Ovary (tissue), 10 donors: ENCODE data around the gene RPL22L1. TPM values are rescaled to one million over a fixed set of nuclear protein-coding genes. Genes with fewer than 3 reads are reported as not detected.

Experiments
- DNase-seq, 5 donors: peaks; one replicate each; pipeline ENCODE4 v3.0.0-alpha.2; 2019 to 2020
- H3K27ac ChIP-seq, 2 donors: fragments of 200-600 bp; one replicate each; pipeline versions ENCODE4 v1.5.1 to v1.8.0; 2019 to 2022
- H3K27me3 ChIP-seq: fragments of 200-600 bp; one replicate; pipeline ENCODE4 v1.8.0; 2022
- H3K36me3 ChIP-seq: fragments of 200-600 bp; sonication (generic); one replicate; pipeline ENCODE4 v1.5.1; 2019
- H3K4me1 ChIP-seq: one replicate; pipeline ENCODE4 v1.8.1; 2013; ENCODE audit warnings: mild to moderate bottlenecking, moderate library complexity; ENCODE audit not compliant: insufficient read depth
- H3K4me3 ChIP-seq: fragments of 200-600 bp; sonication (generic); one replicate; pipeline ENCODE4 v1.5.1; 2017
- H3K9me3 ChIP-seq, 2 donors: fragments of 200-600 bp in 1 of 2; sonication (generic) in 1 of 2; one replicate each; pipeline versions ENCODE4 v1.5.1 to v1.8.1; 2013 to 2019; ENCODE audit warnings: mild to moderate bottlenecking in 1 of 2, moderate library complexity in 1 of 2
- CTCF ChIP-seq, 3 donors: fragments of 450-650 bp in 2 of 3; fragments of 200-600 bp in 1 of 3; IDR thresholded peaks; one replicate each; pipeline versions ENCODE4 v1.5.1 to v1.8.0; 2016 to 2022; ENCODE audit warnings: antibody characterized with exemption in 3 of 3, mild to moderate bottlenecking in 1 of 3
- EP300 ChIP-seq: sonication (generic); formaldehyde crosslinking; IDR thresholded peaks from one replicate; pipeline ENCODE4 v1.6.1; 2017; ENCODE audit warnings: antibody characterized with exemption
- POLR2A ChIP-seq: fragments of 450-650 bp; IDR thresholded peaks from one replicate; pipeline ENCODE4 v1.6.1; 2017; ENCODE audit warnings: antibody characterized with exemption, mild to moderate bottlenecking, moderate library complexity
- WGBS, 3 donors: extraction: QIAGEN DNeasy Blood & Tissue Kit in 1 of 3; methylation state at CpG; one replicate each; pipeline versions ENCODE4 v1.1.5 to v1.1.7; 2013 to 2017; 5-methylcytosine and 5-hydroxymethylcytosine counted together
- intact Hi-C, 4 donors: fragments of 100-400 bp; cut with DNase I; formaldehyde crosslinking; loops; one replicate each; pipeline versions ENCODE4 v1.11.0 to v1.15.1; 2022 to 2023
- long read RNA-seq, 3 donors: library from polyadenylated mRNA in 2 of 3; unstranded in 2 of 3; transcript quantifications; one replicate each; pipeline ENCODE4 v2.0.0 and lab custom pipeline, GENCODE V29; 2021 to 2026
- polyA plus RNA-seq, 2 donors: library from polyadenylated mRNA; stranded (reverse); fragments of 200-250 nt in 1 of 2; fragments of 350-450 nt in 1 of 2; fragmentation: Illumina TruSeq in 1 of 2; extraction: RNeasy Lipid Tissue Mini Kit (QIAGEN cat#74804) in 1 of 2; gene quantifications; one replicate each; pipeline ENCODE4 v1.2.3, GENCODE V29; 2013 to 2014
- total RNA-seq, 7 donors: library from RNA; depleted of rRNA in 2 of 7; stranded (reverse); fragments of >200 nt in 2 of 7; fragmentation: NEBNext Ultra II Directional in 3 of 7; extraction: Animal tissue kit (Norgen Biotek cat#: 25700) in 3 of 7; gene quantifications; one replicate each; pipeline versions ENCODE4 v1.1.0 to v1.2.4, GENCODE V29; 2016 to 2023
- donor health status: DM: no; HTN: no; CAD: no; lungs with moderate emphysema.
- donor health status: DM: no; HTN: no; CAD: no.
- donor health status: Bipolar disorder and iron deficiency.
- donor health status: DM: yes; HTN: yes; CAD: no.
- donor health status: DM: no; HTN: no; CAD: no.
- donor health status: DM: yes; HTN: yes; CAD: no.

The RPL22L1 gene
- 100 to 1,000 TPM in 2 of 7 donors, 10 to 100 TPM in 5; 41.7 to 171 (median 68.4) TPM for total RNA-seq
- polyA plus RNA-seq, result 100 to 1,000 TPM in 1 of 2 donors, 10 to 100 TPM in 1; 41.7 to 105 TPM
- long read RNA-seq, donor 1, transcript RPL22L1-204 (4 exons, 581 nt), result major isoform, 5 of 9 reads
- long read RNA-seq, donor 1, partial matches to known transcripts, result 0 of 9 reads
- long read RNA-seq, donor 1, other reads (novel, unspliced or antisense), result 0 of 9 reads
- long read RNA-seq, donor 2, transcript RPL22L1-201 (4 exons, 2,190 nt), result major isoform, 29 of 50 reads
- long read RNA-seq, donor 2, transcript RPL22L1-204 (4 exons, 581 nt), result minor isoform, 6 of 50 reads
- long read RNA-seq, donor 2, transcript RPL22L1-202 (4 exons, 506 nt), result minor isoform, 9 of 50 reads
- long read RNA-seq, donor 2, partial matches to known transcripts, result 0 of 50 reads
- long read RNA-seq, donor 2, other reads (novel, unspliced or antisense), result 0 of 50 reads
- long read RNA-seq, donor 3, transcript RPL22L1-201 (4 exons, 2,190 nt), result major isoform, 12 of 48 reads
- long read RNA-seq, donor 3, transcript RPL22L1-202 (4 exons, 506 nt), result minor isoform, 5 of 48 reads
- long read RNA-seq, donor 3, partial matches to known transcripts, result 0 of 48 reads
- long read RNA-seq, donor 3, other reads (novel, unspliced or antisense), result 24 of 48 reads

GRCh38 chr3:170869645-170870593, at the start of gene RPL22L1:
TSS of gene RPL22L1 (minus strand) at chr3:170870195. CDS start at chr3:170870167, 28 bp downstream.
- H3K36me3 ChIP-seq, result no peaks in the 10 kb centered on the region
- no peaks in the 10 kb centered on the region for H3K9me3 ChIP-seq
- H3K27me3 ChIP-seq, result no peaks in the 10 kb centered on the region
- TF ChIP-seq EP300, result no peak
- peak in 2 of 3 donors; percentile 29 to 33 for TF ChIP-seq CTCF (IDR thresholded peaks at IDR 0.05)
- peak; percentile 84 for TF ChIP-seq POLR2A
- H3K27ac ChIP-seq, result peak within 1 kb of the TSS; percentile 33 to 82
- DNase-seq, result peak; percentile 92 to 95 (median 93)
- H3K4me3 ChIP-seq, result peak within 1 kb of the TSS; percentile 82
- peaks cover 4% of the 10 kb centered on the region for H3K4me1 ChIP-seq
- WGBS, 3 donors, result 0% methylated on average over 59 of the region's 59 CpGs
- intact Hi-C loops, result loop anchor here in 1 of 4 donors (10.0 kb wide), 1 partner anchor 685 kb away; the partner anchor contains the start of gene PHC3

DNA sequence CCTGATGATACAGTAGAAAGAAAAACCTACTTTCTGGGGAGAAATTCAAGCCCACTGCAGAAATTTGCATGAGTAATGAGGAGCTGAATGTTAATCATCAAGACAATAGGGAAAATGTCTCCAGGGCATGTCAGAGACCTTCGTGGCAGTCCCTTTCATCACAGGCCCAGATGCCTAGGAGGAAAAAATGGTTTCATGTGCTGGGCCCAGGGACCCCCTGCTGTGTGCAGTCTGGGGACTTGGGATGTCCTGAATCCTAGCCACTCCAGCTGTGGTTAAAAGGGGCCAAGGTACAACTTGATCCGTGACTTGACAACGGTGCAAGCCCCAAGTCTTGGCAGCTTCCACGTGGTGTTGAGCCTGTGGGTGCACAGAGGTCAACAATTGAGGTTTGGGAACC, 48.7 kb upstream of the RPL22L1 start:
- no peak for TF ChIP-seq POLR2A
- TF ChIP-seq EP300, result no peak
- TF ChIP-seq CTCF (IDR thresholded peaks at IDR 0.05), result no peak
- Histone ChIP-seq H3K4me3 (no peak overlapping the region), H3K27ac (no peak overlapping the region), H3K27me3 (no peaks in the 10 kb centered on the region), H3K4me1 (no peaks in the 10 kb centered on the region), H3K36me3 (no peaks in the 10 kb centered on the region), H3K9me3 (no peaks in the 10 kb centered on the region)
- 75 to 81% (median 81%) methylated on average over 4 of the region's 4 CpGs for WGBS, 3 donors
- DNase-seq, result no peak
- intact Hi-C loops, result no loop called here

GRCh38 chr3:170914690-170915089, 44.7 kb upstream of the RPL22L1 start:
- Histone ChIP-seq H3K9me3 (no peaks in the 10 kb centered on the region), H3K27me3 (no peaks in the 10 kb centered on the region), H3K4me1 (no peaks in the 10 kb centered on the region), H3K4me3 (no peak overlapping the region), H3K36me3 (no peaks in the 10 kb centered on the region), H3K27ac (no peak overlapping the region)
- TF ChIP-seq EP300, result no peak
- TF ChIP-seq CTCF (IDR thresholded peaks at IDR 0.05), result no peak
- no peak for TF ChIP-seq POLR2A
- intact Hi-C loops, result no loop called here
- no peak for DNase-seq
- WGBS, 3 donors, result 64 to 75% (median 69%) methylated on average over 1 of the region's 1 CpG

- intact Hi-C loops, result no loop called here
- no peak for DNase-seq
- H3K4me3 ChIP-seq, result no peak overlapping the region
- no peak overlapping the region for H3K27ac ChIP-seq
- H3K27me3 ChIP-seq, result no peaks in the 10 kb centered on the region
- H3K4me1 ChIP-seq, result no peaks in the 10 kb centered on the region
- no peaks in the 10 kb centered on the region for H3K36me3 ChIP-seq
- 85 to 89% (median 86%) methylated on average over 5 of the region's 5 CpGs for WGBS, 3 donors
- TF ChIP-seq POLR2A (no peak), EP300 (no peak), CTCF (IDR thresholded peaks at IDR 0.05) (no peak)
- H3K9me3 ChIP-seq, result no peaks in the 10 kb centered on the region
Measured at GRCh38 chr3:170914212-170914611, 44.2 kb upstream of the RPL22L1 start.
